Activated CD4-positive, alpha-beta T cell treated with anti-CD3 and anti-CD28 coated beads for 24 hours (primary cell): ENCODE data around the gene NPIPA3.
"Not testable (repeated sequence)": the region's sequence is repeated elsewhere in the genome, so short reads cannot be mapped to it uniquely, and the experiment has no call there.

ENCODE experiments used
- DNase-seq, 2 donors: peaks; one replicate each; pipeline ENCODE4 v3.0.0-alpha.2; 2020; ENCODE audit warnings: low read depth in 2 of 2

NPIPA3 gene

DNA sequence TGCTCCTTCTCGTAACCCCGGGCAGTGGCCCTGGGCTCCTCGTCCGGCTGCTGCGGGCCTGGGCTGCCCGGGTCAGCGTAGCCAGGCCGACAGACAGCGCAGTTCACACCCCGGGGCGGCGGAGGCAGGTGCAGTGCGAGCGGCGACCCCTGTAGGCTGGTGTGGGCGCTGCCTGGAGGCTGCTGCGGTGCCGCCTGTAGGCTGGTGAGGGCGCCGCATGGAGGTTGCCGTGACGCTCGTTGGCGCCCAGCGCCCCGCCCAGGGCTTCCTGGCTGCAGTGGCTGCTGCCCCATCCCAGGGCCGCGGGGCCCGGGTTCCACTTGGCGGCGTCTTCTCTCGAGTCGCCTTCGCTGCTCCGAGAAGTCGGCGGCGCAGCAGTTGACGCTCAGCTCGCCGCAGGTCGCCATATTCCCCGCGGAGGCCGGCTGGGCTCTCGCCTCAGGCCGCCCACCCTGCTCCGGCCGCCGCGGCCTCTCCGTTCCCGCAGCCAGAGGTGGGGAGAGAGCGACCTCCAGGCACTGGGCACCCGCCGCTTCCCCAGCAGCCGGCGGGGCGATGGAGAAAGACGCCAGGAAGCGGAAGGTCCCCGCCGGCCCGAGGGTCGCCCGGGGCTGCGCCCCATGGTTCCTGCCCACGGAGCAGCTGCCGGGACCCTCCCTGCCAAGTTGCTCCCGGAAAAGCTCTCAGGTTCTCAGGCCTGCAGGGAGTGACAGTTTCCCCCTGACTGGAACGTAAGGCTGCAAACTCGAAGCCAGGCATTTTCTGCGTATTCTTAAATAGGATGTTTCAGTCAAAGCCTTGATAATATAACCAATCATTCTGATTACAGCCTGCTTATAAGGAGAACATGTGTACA is 39.3 kb downstream of the NPIPA3 start, which contains the start of gene NPIPA2:
Gene NPIPA2, plus strand, starts transcription at position 261 of the 856 bp plus-strand sequence. CDS start 5,533 bp downstream, outside the sequence.
- not testable (repeated sequence) for DNase-seq

DNA sequence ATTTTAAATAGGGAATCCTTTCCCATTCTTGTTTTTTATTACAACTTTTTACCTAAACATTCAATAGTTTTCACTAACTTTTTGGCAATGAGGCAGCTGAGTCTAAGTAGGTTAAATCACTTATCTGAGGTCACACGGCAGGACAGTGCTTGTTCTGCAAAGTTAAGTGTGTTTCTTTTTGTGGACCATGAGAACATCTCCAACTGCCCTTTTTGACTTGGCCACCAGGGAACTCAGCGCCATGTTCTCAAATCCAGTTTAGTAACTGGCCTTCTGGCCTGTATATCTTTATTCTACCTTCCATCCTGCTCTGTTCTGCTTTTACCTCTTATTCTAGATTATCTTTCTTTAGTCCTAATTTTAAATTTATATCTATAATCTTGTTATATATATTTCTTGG is 70.4 kb downstream of the NPIPA3 start:
- DNase-seq, result not testable (repeated sequence)

DNA sequence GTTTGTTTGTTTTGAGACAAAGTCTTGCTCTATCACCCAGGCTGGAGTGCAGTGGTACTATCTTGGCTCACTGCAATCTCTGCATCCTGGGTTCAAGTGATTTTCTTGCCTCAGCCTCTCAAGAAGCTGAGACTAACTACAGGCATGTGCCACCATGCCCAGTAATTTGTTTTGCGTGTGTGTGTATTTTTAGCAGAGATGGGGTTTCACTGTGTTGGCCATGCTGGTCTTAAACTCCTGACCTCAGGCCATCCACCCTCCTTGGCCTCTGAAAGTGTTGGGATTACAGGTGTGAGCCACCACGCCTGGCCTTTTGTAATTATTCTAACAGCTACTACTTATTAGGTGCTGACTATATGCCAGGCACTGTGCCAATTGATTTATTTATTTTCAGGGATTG is 72.4 kb downstream of the NPIPA3 start:
- DNase-seq, result not testable (repeated sequence)
